HG02870 (cell line): Measurements from ENCODE around the gene MS4A1.
"Not testable (repeated sequence)": the region's sequence is repeated elsewhere in the genome, so short reads cannot be mapped to it uniquely, and the experiment has no call there.

ENCODE experiments used
- ATAC-seq: cut with Tn5 transposase; IDR thresholded peaks from one replicate; pipeline ENCODE4 v1.9.1; 2021; ENCODE audit warnings: mild to moderate bottlenecking, moderate library complexity; ENCODE audit not compliant: unreplicated experiment

MS4A1 gene

DNA sequence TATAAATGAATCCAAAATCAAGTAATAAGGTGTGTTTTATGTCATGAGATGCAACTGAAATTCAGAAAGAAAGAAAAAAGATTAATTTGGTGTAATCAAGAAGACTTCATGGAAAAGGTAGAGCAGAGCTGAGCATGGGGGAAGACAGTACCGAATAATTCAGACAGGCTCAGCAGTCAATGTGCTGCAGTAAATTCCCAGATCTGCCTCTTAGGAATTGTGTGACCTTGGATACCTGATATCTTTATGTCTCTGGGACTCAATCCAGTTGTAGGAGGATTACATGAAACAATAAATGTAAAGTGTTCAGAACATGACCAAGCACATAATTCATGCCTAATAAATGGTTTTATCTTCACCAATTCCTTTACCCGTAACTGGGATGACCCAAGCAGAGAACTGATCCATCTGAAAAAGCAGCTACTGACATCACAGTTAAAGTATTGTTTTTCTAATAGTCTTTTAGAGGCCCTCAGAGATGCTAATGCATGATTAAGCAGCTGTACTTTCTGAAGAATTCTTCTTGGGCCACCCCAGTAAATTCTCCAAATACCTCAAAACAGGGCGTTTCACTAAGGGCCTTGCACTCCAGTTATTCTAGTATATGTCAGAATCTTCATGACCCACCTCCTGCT, 44.7 kb downstream of the MS4A1 start:
- ATAC-seq = no peak

DNA sequence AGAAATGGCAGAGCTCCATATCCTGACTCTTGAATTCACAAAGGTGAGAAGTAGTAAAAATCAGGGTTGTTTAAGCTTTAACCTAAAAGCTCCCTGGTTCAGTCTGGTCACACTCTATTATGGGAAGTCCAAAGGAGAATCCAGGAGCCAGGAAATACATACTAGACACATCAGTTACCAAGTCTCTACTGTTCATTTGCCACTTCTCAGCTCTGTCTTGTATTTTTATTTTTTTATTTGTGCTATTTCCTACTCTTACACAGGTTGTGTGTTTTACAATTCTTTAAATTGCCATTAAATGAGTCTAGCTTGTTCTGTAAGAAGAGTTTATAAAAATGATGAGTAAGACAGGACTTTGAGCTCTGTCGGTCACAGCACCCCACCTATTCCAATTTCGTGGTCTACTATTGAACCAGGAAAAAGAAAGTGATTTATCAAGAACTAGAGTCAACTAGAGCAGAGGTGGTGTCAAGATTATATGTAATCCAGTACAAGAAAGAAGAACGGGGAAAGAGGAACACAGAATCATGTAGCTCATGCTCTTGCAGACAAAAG, 46.7 kb downstream of the MS4A1 start:
- ATAC-seq = no peak

DNA sequence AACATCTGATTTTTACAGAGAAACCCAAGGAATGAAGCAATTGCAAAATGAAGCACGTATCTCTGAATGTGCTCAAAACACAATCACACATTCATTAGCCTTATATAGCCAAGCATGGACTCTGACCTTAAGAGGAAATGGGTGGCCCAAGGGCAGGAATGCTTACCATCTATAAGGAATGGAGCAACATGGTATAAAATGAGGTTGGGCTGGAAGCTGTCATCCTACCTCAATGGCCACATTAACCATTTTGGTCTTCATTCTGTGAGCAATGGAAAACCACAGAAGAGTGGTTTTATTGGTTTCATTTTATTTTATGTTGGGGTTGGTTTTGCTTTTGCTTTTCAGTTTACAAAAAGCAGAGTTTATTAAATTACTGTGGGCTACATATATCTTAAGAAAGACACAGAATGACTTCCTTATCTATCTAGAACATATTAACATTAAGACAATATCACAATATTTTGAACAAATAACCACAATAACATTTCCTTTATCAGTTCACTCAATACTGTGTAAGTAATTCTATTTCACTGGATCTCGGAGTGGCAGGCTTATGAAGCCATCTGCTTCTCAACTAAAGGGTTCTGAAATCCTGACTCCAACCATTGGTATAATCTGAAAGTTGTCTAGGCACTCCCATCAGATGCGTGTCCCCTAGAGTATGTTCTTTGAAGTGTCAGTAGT, 48.7 kb downstream of the MS4A1 start:
- ATAC-seq = no peak

DNA sequence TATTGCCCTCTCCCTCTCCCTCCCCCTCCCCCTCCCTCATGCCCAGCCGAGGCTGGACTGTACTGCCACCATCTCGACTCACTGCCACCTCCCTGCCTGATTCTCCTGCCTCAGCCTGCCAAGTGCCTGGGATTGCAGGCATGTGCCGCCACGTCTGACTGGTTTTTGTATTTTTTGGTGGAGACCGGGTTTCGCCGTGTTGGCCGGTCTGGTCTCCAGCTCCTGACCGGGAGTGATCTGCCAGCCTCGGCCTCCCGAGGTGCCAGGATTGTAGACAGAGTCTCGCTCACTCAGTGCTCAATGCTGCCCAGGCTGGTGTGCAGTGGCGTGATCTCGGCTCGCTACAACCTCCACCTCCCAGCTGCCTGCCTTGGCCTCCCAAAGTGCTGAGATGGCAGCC, 54.0 kb downstream of the MS4A1 start:
- not testable (repeated sequence) for ATAC-seq

DNA sequence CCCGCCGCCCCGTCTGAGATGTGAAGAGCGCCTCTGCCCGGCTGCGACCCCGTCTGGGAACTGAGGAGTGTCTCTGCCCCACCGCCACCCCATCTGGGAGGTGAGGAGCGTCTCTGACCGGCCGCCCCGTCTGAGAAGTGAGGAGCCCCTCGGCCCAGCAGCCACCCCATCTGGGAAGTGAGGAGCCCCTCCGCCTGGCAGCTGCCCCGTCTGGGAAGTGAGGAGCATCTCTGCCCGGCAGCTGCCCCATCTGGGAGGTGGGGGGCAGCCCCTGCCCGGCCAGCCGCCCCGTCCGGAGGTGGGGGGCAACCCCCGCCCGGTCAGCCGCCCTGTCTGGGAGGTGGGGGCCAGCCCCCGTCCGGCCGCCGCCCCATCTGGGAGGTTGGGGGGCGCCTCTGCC, 54.6 kb downstream of the MS4A1 start:
- ATAC-seq = not testable (repeated sequence)

DNA sequence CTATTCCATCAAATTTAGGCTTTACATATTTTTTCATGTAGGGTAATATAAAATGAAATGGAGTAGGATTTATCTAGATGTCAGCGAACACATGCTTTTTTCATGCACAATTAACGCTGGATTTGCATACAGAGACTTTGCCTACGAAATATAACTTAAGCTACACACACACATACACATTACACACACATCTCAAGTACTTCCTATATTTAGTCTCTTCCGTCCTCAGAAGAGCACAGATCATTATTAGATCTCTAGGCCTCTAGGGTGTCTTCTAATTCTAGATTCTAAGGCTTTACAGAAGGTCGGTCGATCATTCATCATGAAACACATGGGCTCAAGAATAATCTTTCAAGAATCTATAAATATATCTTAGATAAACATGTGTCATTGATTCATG, 55.7 kb downstream of the MS4A1 start:
- no peak for ATAC-seq

DNA sequence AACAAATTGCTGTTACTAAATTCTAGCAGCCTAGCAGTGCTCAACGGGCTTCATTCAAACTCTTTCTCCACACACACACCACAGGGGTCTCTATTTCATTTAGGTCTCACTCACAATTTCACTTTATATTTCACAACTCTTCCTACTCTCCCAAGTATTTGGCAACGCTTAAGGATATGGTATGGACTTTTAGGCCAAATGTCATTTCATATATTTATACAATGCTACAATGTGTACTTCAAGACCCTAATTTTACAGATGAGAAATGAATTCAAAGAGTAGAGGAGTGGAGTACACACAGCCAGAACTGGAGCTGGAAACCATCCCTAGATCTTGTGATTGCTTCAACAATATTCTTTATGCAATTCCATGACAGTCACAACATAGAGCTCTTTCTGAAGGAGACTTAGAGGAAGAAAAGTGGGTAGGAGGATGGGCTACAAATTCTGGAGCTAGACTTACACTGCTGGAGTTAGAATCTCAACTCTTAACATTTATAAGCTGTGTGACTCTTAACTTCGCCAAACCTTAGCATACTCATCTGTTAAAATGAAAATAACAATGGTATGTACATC, 57.1 kb downstream of the MS4A1 start:
- no peak for ATAC-seq

DNA sequence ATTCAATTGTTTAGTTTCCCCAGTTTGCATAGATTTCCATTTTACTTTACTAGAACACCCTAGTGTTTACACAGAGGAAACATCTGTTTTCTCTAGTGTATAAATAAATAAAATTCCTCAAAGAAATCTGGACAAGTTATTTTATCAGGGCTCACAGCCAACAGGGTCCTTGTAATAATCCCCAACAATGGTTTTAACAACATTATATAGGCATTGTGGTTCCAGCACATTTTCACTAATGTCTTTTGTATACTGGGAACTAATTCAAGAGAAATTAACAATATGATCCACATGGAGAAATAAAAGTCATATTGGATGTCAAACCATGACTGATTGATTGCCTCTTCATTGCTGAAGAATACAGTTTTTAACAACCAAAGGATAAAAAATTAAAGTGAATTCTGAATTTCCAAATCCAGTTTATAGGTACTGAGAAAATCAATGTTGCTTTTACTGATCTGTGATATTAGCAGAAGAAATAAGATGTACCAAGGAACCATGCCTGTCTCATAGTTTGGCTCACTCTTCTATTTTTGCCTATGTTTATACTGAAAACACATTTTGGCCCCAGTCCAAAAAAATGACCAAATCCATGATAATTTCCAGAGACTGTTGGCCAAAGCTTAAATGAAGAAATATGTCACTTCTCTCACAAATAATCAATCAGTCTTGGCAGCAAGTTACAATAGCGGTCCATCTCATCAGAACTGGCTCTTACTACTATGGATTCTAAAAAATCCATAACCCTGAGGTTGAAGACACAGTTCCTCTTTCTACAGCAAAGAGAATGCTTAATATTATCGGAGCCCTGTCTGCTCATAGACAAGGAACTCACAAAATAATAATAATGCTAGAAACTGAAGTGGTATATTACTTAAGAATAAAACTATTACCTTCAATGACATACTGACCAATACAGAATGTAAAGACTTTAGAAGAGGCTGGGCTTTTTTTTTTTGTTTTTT, 58.1 kb downstream of the MS4A1 start:
- ATAC-seq = no peak

DNA sequence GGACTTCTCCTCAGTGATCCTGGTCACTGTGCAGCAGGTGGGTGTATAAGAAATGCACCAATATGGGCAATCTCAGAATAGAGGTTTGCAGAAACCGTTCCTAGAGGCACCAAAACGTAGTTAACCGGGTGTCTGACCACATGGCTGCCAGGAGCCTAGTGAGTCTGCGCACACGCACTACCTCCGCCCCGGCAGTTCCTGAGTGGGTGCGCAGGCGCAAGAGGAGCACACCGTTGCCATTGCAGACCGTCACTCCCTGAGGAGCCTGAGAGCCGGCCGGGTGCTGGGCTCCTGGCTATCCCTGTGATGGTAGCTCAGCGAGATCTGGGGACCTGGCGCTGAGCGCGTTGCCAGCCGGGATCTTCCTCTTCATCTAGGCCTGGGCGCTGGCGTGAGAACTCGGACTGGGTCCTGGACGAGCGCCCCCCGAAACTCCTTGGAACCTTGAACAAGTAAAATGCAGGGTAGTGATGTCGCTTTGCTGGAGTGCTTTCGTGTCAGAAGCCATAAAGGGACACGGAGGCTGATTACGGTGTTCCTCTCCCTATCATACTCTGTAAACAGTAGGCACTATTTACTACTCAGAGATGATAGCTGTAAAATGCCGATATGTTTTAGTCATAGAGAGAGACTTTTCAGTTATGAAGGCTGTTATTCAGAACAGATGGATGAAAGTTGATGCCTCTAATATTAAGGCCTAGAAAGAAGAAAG, 59.7 kb downstream of the MS4A1 start, which contains the start of gene MS4A13:
MS4A13 (plus strand) TSS at position 249 of the 712 bp plus-strand sequence. CDS start 2,692 bp downstream, outside the sequence.
- ATAC-seq = no peak
